DND-41 (cell line): ENCODE data around the gene CTNNA3.

Source experiments
- ATAC-seq: fragments of 200-7000 bp; cut with Tn5 transposase; 3 replicates; pipeline ENCODE4 v1.9.1; 2021; ENCODE audit warnings: low read depth; ENCODE audit not compliant: insufficient read depth
- DNase-seq: peaks from one replicate; pipeline ENCODE4 v3.0.0-alpha.2; 2020
- H2AFZ ChIP-seq: 2 replicates; pipeline ENCODE4 v1.6.0; 2012; ENCODE audit warnings: low read depth, low read length
- H3K27ac ChIP-seq: 2 replicates; pipeline ENCODE4 v1.5.1; 2012; ENCODE audit warnings: low read length, inconsistent platforms
- H3K27me3 ChIP-seq: fragments of 200-600 bp; sonication (generic); 2 replicates; pipeline ENCODE4 v1.6.0; 2012; ENCODE audit warnings: low read length, mild to moderate bottlenecking, inconsistent platforms; ENCODE audit not compliant: insufficient read depth, poor library complexity
- H3K36me3 ChIP-seq: 2 replicates; pipeline ENCODE4 v1.5.1; 2012; ENCODE audit warnings: low read length, inconsistent platforms; ENCODE audit not compliant: insufficient read depth
- H3K4me1 ChIP-seq: 2 replicates; pipeline ENCODE4 v1.5.1; 2012; ENCODE audit warnings: mild to moderate bottlenecking, low read length; ENCODE audit not compliant: insufficient read depth
- H3K4me2 ChIP-seq: 2 replicates; pipeline ENCODE4 v1.6.0; 2012; ENCODE audit warnings: mild to moderate bottlenecking, moderate library complexity, low read length, inconsistent platforms; ENCODE audit not compliant: insufficient read depth
- H3K4me3 ChIP-seq, 2 experiments: fragments of 200-600 bp in 1 of 2; shearing (Covaris generic) in 1 of 2; 2 replicates each; pipeline ENCODE4 v1.5.1; 2012 to 2016; ENCODE audit warnings: inconsistent platforms in 2 of 2, low read length in 2 of 2, mild to moderate bottlenecking in 2 of 2, low read depth in 1 of 2, moderate library complexity in 1 of 2
- H3K79me2 ChIP-seq: 2 replicates; pipeline ENCODE4 v1.6.0; 2012; ENCODE audit warnings: low read length, inconsistent platforms; ENCODE audit not compliant: insufficient read depth
- H3K9ac ChIP-seq: 2 replicates; pipeline ENCODE4 v1.6.0; 2012; ENCODE audit warnings: low read depth, mild to moderate bottlenecking, inconsistent platforms, low read length, moderate library complexity
- H3K9me3 ChIP-seq: 2 replicates; pipeline ENCODE4 v1.5.1; 2012; ENCODE audit warnings: low read length, moderate library complexity, mild to moderate bottlenecking, inconsistent platforms; ENCODE audit not compliant: insufficient read depth, severe bottlenecking
- H4K20me1 ChIP-seq: 2 replicates; pipeline ENCODE4 v1.6.0; 2012; ENCODE audit warnings: low read length; ENCODE audit not compliant: insufficient read depth
- CTCF ChIP-seq: IDR thresholded peaks from 2 replicates; pipeline ENCODE4 v1.5.1; 2012; ENCODE audit warnings: borderline replicate concordance, low read length, moderate library complexity, mild to moderate bottlenecking; ENCODE audit not compliant: poor library complexity, severe bottlenecking; ENCODE audit errors: extremely low read depth
- EZH2 ChIP-seq: IDR thresholded peaks from 3 replicates; pipeline ENCODE4 v1.6.1; 2012; ENCODE audit warnings: borderline replicate concordance, low read depth, mild to moderate bottlenecking, moderate library complexity, low read length, inconsistent platforms; ENCODE audit not compliant: severe bottlenecking

CTNNA3 gene

DNA sequence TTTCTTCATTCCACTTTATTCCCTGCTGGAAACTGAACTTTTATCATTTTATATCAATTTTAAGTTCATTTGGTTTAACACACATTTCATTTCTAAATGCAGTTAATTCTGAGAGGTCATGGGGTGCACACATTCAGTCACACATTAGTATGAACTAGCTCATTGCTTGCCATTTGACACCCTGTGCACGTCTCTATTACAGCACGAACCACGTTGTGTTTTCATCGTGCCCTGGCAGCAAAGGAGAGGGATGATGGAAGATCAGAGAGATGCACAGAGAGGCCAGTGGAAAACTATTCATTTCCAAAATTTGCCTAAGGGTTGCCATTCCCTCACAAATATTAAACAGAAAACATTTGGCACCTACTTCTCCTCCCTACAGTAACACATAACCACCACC, 45.4 kb downstream of the CTNNA3 start:
- no peak for ATAC-seq
- H3K4me1 ChIP-seq: no peaks in the 10 kb centered on the region
- no peak overlapping the region for H3K4me3 ChIP-seq
- no peak overlapping the region for H3K4me2 ChIP-seq
- H2AFZ ChIP-seq: no peak overlapping the region
- H3K36me3 ChIP-seq: no peaks in the 10 kb centered on the region
- peaks cover 10% of the 10 kb centered on the region for H3K27me3 ChIP-seq
- TF ChIP-seq CTCF: no peak
- no peak for TF ChIP-seq EZH2
- DNase-seq: no peak
- no peaks in the 10 kb centered on the region for H4K20me1 ChIP-seq
- no peaks in the 10 kb centered on the region for H3K9me3 ChIP-seq
- no peak overlapping the region for H3K27ac ChIP-seq
- no peak overlapping the region for H3K9ac ChIP-seq
- no peaks in the 10 kb centered on the region for H3K79me2 ChIP-seq

- Histone ChIP-seq H2AFZ (no peak overlapping the region), H4K20me1 (no peaks in the 10 kb centered on the region), H3K36me3 (no peaks in the 10 kb centered on the region), H3K27me3 (peaks cover 10% of the 10 kb centered on the region), H3K79me2 (no peaks in the 10 kb centered on the region), H3K27ac (no peak overlapping the region), H3K9ac (no peak overlapping the region), H3K4me1 (no peaks in the 10 kb centered on the region), H3K9me3 (no peaks in the 10 kb centered on the region), H3K4me3 (no peak overlapping the region), H3K4me2 (no peak overlapping the region)
- TF ChIP-seq CTCF (no peak), EZH2 (no peak)
- DNase-seq: no peak
- ATAC-seq: no peak
Measured at GRCh38 chr10:67648613-67649229, 47.3 kb downstream of the CTNNA3 start.

- ATAC-seq: no peak
- no peaks in the 10 kb centered on the region for H3K4me1 ChIP-seq
- no peak overlapping the region for H2AFZ ChIP-seq
- H3K9me3 ChIP-seq: no peaks in the 10 kb centered on the region
- no peak overlapping the region for H3K27ac ChIP-seq
- H3K9ac ChIP-seq: no peak overlapping the region
- no peak for DNase-seq
- H4K20me1 ChIP-seq: no peaks in the 10 kb centered on the region
- no peak overlapping the region for H3K4me2 ChIP-seq
- H3K36me3 ChIP-seq: no peaks in the 10 kb centered on the region
- no peaks in the 10 kb centered on the region for H3K79me2 ChIP-seq
- no peak overlapping the region for H3K4me3 ChIP-seq
- peaks cover 7% of the 10 kb centered on the region for H3K27me3 ChIP-seq
- TF ChIP-seq CTCF (no peak), EZH2 (no peak)
Measured at GRCh38 chr10:67630904-67631303, 65.1 kb downstream of the CTNNA3 start.
